Measurements from ENCODE around the gene AKT3. TPM values are rescaled to one million over a fixed set of nuclear protein-coding genes. Genes with fewer than 3 reads are reported as not detected.

AKT3 gene
- total RNA-seq, 1 donor from 2014 or later: 20.6 TPM

DNA sequence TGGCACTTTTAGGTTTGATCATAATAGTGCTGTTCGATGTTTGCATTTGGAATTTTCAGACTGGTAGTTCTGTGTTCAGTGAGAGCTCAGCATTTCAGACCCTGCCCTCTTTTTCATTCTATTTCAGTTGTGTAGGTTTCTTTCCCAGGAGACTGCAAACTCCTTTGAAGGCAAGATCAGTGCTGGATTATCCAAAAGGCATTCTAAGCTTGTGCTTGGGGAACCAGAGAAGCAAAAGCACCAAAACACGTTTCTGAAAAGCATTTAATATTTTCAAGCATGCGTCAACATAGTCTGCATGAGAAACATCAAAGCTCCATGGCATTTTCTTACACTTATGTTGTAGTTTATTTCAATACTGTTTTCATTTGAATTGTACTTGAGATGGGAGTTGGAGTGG is 302.2 kb downstream of the AKT3 start:
- H3K4me1 ChIP-seq: no peaks in the 10 kb centered on the region
- H3K36me3 ChIP-seq: peaks cover 16% of the 10 kb centered on the region
- DNase-seq: no peak
- H3K27ac ChIP-seq (replicated peaks): no peak overlapping the region
- TF ChIP-seq, protein P1, sequence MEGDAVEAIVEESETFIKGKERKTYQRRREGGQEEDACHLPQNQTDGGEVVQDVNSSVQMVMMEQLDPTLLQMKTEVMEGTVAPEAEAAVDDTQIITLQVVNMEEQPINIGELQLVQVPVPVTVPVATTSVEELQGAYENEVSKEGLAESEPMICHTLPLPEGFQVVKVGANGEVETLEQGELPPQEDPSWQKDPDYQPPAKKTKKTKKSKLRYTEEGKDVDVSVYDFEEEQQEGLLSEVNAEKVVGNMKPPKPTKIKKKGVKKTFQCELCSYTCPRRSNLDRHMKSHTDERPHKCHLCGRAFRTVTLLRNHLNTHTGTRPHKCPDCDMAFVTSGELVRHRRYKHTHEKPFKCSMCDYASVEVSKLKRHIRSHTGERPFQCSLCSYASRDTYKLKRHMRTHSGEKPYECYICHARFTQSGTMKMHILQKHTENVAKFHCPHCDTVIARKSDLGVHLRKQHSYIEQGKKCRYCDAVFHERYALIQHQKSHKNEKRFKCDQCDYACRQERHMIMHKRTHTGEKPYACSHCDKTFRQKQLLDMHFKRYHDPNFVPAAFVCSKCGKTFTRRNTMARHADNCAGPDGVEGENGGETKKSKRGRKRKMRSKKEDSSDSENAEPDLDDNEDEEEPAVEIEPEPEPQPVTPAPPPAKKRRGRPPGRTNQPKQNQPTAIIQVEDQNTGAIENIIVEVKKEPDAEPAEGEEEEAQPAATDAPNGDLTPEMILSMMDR (IDR thresholded peaks at IDR 0.05; ENCODE audit: borderline replicate concordance): no peak
- no peak overlapping the region for H3K4me3 ChIP-seq
- H3K9me3 ChIP-seq (replicated peaks): no peaks in the 10 kb centered on the region
- no peaks in the 10 kb centered on the region for H3K27me3 ChIP-seq (ENCODE audit: low read depth)
- intact Hi-C loops (cut with micrococcal nuclease): no loop called here

- no peak overlapping the region for H3K4me3 ChIP-seq
- no peaks in the 10 kb centered on the region for H3K4me1 ChIP-seq
- H3K27me3 ChIP-seq (ENCODE audit: low read depth): no peaks in the 10 kb centered on the region
- DNase-seq: no peak
- TF ChIP-seq, protein P1 (IDR thresholded peaks at IDR 0.05; ENCODE audit: borderline replicate concordance): no peak
- H3K9me3 ChIP-seq (replicated peaks): no peaks in the 10 kb centered on the region
- intact Hi-C loops (cut with micrococcal nuclease): no loop called here
- peaks cover 16% of the 10 kb centered on the region for H3K36me3 ChIP-seq
- no peak overlapping the region for H3K27ac ChIP-seq (replicated peaks)
Observed at GRCh38 chr1:243546457-243546856, 303.6 kb downstream of the AKT3 start.

DNA sequence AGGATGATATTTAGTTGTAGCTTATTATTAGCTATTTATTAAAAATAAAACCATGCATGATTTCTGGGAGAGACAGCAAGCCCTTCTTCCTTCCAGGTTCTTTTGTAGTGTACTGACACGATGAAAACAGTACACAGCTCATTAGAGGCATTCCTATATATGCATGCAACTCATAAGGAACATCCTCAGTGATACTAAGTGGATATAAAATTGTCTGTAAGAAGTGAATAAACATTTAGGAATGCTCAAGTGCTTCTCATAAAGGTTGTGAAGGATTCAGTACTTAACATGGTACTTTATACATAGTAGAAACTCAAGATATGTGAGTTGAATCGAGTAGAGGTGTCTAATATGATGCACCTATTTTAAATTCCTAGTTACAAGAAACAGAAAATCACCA is 306.5 kb downstream of the AKT3 start:
- H3K4me3 ChIP-seq: no peak overlapping the region
- no peaks in the 10 kb centered on the region for H3K27me3 ChIP-seq (ENCODE audit: low read depth)
- H3K4me1 ChIP-seq: no peaks in the 10 kb centered on the region
- H3K36me3 ChIP-seq: peaks cover 16% of the 10 kb centered on the region
- H3K9me3 ChIP-seq (replicated peaks): no peaks in the 10 kb centered on the region
- H3K27ac ChIP-seq (replicated peaks): no peak overlapping the region
- DNase-seq: no peak
- intact Hi-C loops (cut with micrococcal nuclease): no loop called here
- TF ChIP-seq, protein P1 (IDR thresholded peaks at IDR 0.05; ENCODE audit: borderline replicate concordance): no peak

DNA sequence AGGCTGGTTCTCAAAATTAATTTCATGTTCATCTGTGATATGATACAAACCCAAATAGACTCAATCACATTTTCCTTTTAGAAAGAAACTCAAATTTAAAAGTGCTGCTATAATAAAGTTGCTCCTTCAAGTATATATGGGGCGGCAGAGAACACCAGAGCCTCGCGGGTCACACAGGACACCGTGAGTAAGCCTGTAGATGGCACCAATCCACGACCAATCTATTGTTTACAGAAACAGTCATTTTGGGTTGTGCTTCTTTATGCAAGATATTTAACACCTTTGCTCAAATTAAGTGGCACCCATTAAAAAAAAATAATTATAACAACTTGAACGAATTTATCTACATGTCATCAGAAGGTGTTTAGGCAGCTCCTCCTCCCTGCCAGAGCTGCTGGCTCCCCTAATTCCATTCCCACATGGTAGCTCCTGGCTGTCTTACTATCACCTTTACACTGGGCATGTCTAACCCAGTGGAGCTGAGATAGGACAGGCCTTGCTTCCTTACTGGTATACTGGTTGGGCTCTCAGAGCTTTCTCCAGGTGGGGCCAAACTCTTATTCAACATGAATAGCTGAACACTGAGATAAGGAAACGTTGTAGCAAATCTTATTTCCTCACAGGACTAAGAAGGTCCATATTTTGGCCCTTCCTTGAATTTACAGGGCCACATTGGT is 307.2 kb downstream of the AKT3 start:
- Histone ChIP-seq H3K4me1 (no peaks in the 10 kb centered on the region), H3K27ac (replicated peaks) (no peak overlapping the region), H3K9me3 (replicated peaks) (no peaks in the 10 kb centered on the region), H3K4me3 (no peak overlapping the region), H3K27me3 (ENCODE audit: low read depth) (no peaks in the 10 kb centered on the region), H3K36me3 (peaks cover 15% of the 10 kb centered on the region)
- no peak for DNase-seq
- TF ChIP-seq, protein P1 (IDR thresholded peaks at IDR 0.05; ENCODE audit: borderline replicate concordance): no peak
- intact Hi-C loops (cut with micrococcal nuclease): no loop called here

DNA sequence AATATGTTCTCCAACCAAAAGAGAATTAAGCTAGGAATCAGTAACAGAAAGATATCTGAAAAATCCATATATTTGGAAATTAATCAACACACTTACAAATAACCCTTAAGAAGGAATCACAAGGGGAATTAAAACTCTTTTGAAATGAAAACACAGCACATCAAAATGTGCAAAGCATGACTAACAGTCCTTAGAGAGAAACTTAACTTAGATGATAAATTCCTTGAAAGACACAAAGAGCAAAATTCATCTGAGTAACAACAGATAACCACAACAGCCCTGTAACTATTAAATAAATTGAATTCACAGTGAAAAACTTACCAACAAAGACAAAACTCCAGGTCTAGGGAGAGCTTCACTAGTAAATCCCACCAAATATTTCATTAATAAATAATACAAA is 310.4 kb downstream of the AKT3 start:
- Histone ChIP-seq H3K27ac (replicated peaks) (no peak overlapping the region), H3K9me3 (replicated peaks) (no peaks in the 10 kb centered on the region), H3K4me3 (no peak overlapping the region), H3K36me3 (peaks cover 6% of the 10 kb centered on the region), H3K4me1 (no peaks in the 10 kb centered on the region), H3K27me3 (ENCODE audit: low read depth) (no peaks in the 10 kb centered on the region)
- DNase-seq: no peak
- intact Hi-C loops (cut with micrococcal nuclease): no loop called here
- TF ChIP-seq, protein P1 (IDR thresholded peaks at IDR 0.05; ENCODE audit: borderline replicate concordance): no peak
